Upper lobe of right lung (tissue), 1 donor: ENCODE measurements around the gene KCTD5. TPM values are rescaled to one million over a fixed set of nuclear protein-coding genes. Genes with fewer than 3 reads are reported as not detected.
"Not testable (repeated sequence)": the region's sequence is repeated elsewhere in the genome, so short reads cannot be mapped to it uniquely, and the experiment has no call there.

ENCODE experiments used
- ATAC-seq: fragments of 200-7000 bp; cut with Tn5 transposase; one replicate; pipeline ENCODE4 v1.9.1; 2020; ENCODE audit warnings: mild to moderate bottlenecking, moderate library complexity
- DNase-seq: peaks from one replicate; pipeline ENCODE4 v3.0.0-alpha.2; 2020
- H3K27ac ChIP-seq: fragments of 200-600 bp; one replicate; pipeline ENCODE4 v1.8.0; 2022
- H3K27me3 ChIP-seq: fragments of 200-600 bp; one replicate; pipeline ENCODE4 v1.8.0; 2022; ENCODE audit warnings: mild to moderate bottlenecking
- H3K36me3 ChIP-seq: fragments of 200-600 bp; one replicate; pipeline ENCODE4 v1.8.0; 2022
- H3K4me1 ChIP-seq: fragments of 200-600 bp; one replicate; pipeline ENCODE4 v1.8.0; 2022
- H3K4me3 ChIP-seq: fragments of 200-600 bp; one replicate; pipeline ENCODE4 v1.8.0; 2022; ENCODE audit warnings: mild to moderate bottlenecking
- H3K9me3 ChIP-seq: fragments of 200-600 bp; one replicate; pipeline ENCODE4 v1.8.0; 2022
- intact Hi-C: fragments of 100-400 bp; cut with DNase I; formaldehyde crosslinking; loops from one replicate; pipeline ENCODE4 v1.11.0; 2022
- total RNA-seq: library from RNA; stranded (reverse); fragmentation: NEBNext Ultra II Directional; extraction: Animal tissue kit (Norgen Biotek cat#: 25700); gene quantifications from one replicate; pipeline ENCODE4 v1.2.1, GENCODE V29; 2021
- TF ChIP-seq, protein P1 (sequence below): fragments of 200-600 bp; IDR thresholded peaks from one replicate; pipeline ENCODE4 v1.8.0; 2022; ENCODE audit warnings: antibody characterized with exemption
- donor health status: DM: no; HTN: yes; CAD: no; lungs with severe emphysema.

The KCTD5 gene
- total RNA-seq, 1 donor from 2014 or later: 23.8 TPM

DNA sequence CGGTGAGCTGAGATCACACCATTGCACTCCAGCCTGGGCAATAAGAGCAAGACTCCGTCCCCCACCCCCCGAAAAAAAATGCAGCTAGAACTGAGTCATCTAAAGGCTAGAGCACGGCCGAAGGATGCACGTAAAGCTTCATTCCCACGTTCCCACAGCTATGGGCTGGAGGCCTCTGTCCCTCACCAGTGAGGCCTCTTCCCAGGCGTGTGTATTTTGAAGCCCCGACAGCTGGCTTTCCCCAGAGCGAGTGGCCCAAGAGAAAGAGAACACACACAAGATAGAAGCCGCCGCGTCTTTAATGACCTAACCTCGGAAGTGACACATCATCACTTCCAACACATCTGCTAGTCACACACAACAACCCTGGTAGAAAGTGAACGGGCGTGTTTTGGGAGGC, 6.6 kb upstream of the KCTD5 start:
- ATAC-seq (no peak), DNase-seq (no peak)
- intact Hi-C loops: no loop called here
- no peaks in the 10 kb centered on the region for H3K9me3 ChIP-seq
- peaks cover 12% of the 10 kb centered on the region for H3K4me1 ChIP-seq
- no peaks in the 10 kb centered on the region for H3K36me3 ChIP-seq
- no peak overlapping the region for H3K27ac ChIP-seq
- TF ChIP-seq, protein P1, sequence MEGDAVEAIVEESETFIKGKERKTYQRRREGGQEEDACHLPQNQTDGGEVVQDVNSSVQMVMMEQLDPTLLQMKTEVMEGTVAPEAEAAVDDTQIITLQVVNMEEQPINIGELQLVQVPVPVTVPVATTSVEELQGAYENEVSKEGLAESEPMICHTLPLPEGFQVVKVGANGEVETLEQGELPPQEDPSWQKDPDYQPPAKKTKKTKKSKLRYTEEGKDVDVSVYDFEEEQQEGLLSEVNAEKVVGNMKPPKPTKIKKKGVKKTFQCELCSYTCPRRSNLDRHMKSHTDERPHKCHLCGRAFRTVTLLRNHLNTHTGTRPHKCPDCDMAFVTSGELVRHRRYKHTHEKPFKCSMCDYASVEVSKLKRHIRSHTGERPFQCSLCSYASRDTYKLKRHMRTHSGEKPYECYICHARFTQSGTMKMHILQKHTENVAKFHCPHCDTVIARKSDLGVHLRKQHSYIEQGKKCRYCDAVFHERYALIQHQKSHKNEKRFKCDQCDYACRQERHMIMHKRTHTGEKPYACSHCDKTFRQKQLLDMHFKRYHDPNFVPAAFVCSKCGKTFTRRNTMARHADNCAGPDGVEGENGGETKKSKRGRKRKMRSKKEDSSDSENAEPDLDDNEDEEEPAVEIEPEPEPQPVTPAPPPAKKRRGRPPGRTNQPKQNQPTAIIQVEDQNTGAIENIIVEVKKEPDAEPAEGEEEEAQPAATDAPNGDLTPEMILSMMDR: no peak
- H3K4me3 ChIP-seq: no peak overlapping the region
- no peaks in the 10 kb centered on the region for H3K27me3 ChIP-seq

DNA sequence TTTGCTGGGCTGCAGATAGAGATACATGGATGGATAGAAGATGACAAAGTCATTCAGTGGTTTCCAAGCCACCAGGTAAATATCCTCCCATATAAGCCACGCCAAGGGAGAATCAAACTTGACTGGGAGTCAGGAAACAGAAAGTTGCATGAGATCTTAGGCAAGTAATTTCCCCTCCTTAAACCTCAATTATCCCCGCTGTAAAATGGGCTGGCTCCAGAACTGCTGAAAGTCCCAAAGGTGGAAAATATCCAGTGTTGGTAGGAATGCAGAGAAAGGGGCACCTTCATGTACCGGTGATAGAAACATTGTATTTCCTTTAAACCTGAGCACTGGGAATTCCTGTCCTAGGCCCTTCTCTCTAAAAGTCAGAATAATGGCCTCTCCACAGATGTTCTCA, 5.4 kb upstream of the KCTD5 start:
- H3K27ac ChIP-seq, H3K4me3 ChIP-seq, intact Hi-C loops, H3K27me3 ChIP-seq, ATAC-seq, DNase-seq, H3K36me3 ChIP-seq, H3K9me3 ChIP-seq: not testable (repeated sequence)
- peaks cover 17% of the 10 kb centered on the region for H3K4me1 ChIP-seq

DNA sequence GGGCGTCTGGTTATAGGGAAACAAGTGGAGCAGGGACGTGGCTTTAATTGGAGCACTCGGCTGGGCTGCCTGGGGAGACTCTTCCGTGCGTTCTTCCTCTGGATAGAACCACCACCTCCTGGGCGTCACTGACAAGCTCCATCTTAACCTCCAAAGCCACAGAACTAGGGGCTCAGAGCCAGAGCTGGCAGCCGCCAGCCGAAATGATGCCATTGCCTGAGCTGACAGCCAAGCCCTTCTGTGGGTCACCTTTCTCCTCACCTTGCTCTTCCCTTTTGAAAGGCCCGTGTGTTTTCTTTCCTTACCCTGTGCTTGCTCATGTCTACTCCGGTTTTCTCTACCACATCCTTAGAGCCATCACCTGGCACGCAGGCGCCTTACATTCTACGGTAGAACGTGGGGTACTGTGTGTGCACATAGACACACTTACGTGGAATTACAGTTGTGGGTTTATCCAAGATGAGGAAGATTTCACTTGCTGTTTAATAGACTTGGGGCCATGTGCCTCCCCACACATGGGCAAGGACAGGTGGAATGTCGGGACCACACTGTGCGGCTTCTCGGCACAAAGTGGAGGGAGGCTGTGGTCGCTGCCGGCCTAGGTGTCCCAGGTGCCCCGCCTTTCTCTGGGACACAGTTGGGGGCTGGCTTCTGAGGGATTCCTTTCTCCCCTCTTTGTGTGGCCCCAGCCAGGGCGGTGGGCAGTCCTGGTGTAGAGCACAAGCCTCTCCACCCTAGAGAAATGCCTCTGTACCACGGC, 3.9 kb upstream of the KCTD5 start:
- H3K36me3 ChIP-seq, H3K4me3 ChIP-seq, DNase-seq, ATAC-seq, H3K27me3 ChIP-seq, H3K9me3 ChIP-seq, H3K27ac ChIP-seq, intact Hi-C loops: not testable (repeated sequence)
- peaks cover 13% of the 10 kb centered on the region for H3K4me1 ChIP-seq

DNA sequence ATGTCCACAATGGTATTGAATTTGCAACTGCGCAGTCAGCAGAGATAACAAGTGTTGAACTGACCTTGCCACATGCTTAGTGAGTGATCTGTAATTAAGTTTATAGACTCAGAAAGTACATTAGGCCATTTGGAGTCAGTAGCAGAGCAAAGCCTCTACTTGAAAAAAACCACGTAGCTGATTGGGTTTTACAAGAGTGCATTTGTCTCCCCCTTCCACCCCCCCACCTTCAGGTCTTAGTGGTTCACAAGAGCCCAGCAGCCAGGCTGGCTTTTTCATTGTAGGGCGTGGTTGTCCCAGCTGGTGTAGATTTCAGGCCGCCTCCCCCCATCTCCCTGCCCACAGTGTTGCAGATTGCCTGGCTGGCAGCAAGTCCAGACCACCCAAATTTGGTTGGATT, 2.4 kb upstream of the KCTD5 start:
- intact Hi-C loops, H3K4me1 ChIP-seq, H3K9me3 ChIP-seq, H3K27me3 ChIP-seq, H3K4me3 ChIP-seq, H3K27ac ChIP-seq, ATAC-seq, DNase-seq, H3K36me3 ChIP-seq: not testable (repeated sequence)

DNA sequence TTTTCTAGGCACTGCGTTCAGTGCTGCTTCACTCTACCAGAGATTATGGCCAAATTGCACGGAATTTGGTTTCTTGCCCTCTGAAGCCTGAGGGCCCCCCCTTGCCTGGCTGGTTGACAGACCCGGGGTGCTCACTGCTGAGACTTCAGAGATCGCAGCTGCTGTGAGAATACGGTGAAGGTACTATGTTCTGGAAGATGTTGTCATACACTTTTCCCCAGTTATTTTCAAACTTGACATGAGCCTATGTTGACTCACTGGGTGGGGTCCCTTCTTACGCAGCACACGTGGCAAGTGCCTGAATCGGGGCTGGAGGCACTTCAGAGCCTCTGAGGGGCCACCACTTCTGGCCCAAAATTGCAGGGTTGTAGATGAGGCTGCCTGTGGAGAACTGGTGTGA, 2.0 kb upstream of the KCTD5 start:
- intact Hi-C loops, H3K27ac ChIP-seq, DNase-seq: not testable (repeated sequence)

DNA sequence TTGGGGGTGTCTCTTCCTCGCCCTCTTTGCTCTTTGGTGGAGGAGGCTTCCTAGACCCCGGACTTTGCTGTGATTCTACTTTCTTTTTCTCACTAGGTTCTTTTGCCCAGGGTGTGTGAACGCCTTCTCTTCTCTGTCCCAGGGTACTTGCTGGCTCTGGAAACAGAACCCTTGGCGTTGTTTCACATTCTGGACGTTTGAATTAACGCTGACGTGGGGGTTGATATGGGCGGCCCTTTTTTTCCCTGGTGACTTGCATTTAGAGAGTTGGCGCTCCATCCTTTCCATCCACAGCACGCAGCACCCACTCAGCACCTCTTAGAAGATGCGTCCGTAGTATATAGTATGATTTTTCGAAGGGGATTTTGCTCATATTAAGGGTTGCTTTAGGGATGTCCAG, 718 bp downstream of the KCTD5 start:
- ATAC-seq, H3K27me3 ChIP-seq, intact Hi-C loops, H3K9me3 ChIP-seq, H3K36me3 ChIP-seq: not testable (repeated sequence)
- Histone ChIP-seq H3K4me1 (peaks cover 18% of the 10 kb centered on the region), H3K4me3 (peak overlapping the region; percentile 99), H3K27ac (peak overlapping the region; percentile 88)
- peak; percentile 5 for DNase-seq

More for the DNA sequence above, 2.0 kb upstream of the KCTD5 start:
- H3K9me3 ChIP-seq, H3K27me3 ChIP-seq, ATAC-seq, H3K4me3 ChIP-seq, H3K36me3 ChIP-seq, H3K4me1 ChIP-seq: not testable (repeated sequence)

DNA sequence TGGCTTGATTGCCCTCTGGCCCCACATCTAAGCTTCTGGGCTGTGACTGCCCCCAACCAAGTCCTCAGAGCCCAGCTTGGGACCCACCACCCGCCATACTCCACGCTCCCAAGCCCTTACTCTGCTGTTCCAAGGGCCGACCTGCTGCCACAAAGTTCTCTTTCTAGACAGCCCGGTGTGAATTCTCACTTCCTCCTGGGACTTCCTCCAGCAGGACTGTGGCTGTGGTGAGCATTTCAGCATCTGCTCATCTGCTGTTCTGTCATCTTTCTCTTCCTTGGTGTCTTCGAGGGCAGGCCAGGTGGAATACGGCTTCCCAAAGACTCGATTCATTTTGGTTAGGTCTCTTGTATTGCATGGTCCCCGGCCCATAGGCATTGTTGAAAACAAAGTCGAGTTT, 3.8 kb downstream of the KCTD5 start:
- H3K27me3 ChIP-seq, DNase-seq, intact Hi-C loops, H3K4me3 ChIP-seq, H3K36me3 ChIP-seq, H3K9me3 ChIP-seq, H3K27ac ChIP-seq: not testable (repeated sequence)
- peak; percentile 9 for ATAC-seq
- peaks cover 23% of the 10 kb centered on the region for H3K4me1 ChIP-seq

DNA sequence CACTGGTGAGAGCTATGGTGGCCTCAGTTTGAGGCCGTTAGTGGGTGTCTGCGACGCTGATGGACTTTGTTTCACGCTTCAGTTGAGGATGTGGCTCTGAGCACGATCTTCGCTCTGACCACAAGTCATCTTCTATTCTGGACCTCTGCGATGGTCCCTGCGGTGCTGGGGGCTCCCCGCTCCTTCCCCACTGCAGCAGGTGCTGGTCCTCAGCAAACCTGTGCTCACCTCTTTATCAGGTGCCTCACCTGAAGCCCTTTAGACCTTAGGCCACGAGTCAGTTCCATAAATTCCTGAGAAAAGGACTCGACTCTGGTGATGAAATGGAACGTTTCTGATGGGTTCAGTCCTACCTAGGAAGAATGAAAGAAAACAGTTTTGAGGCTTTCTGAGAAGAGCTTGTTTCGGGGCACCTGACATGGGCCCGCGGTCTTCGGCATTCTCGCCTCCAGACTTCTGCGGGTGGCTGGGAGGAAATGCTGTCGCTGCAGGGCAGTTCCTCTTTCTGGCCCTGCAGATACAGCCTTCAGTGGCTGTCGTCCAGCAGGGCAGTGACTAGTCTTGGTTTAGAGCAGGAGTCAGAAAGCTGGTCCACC, 4.7 kb downstream of the KCTD5 start:
- no peak overlapping the region for H3K4me3 ChIP-seq
- intact Hi-C loops: no loop called here
- DNase-seq: peak; percentile 81

More for the DNA sequence above, 4.7 kb downstream of the KCTD5 start:
- H3K36me3 ChIP-seq: peaks cover 11% of the 10 kb centered on the region
- TF ChIP-seq, protein P1: no peak
- peak; percentile 52 for ATAC-seq
- H3K4me1 ChIP-seq: peaks cover 22% of the 10 kb centered on the region
- H3K27me3 ChIP-seq: no peaks in the 10 kb centered on the region
- H3K27ac ChIP-seq: no peak overlapping the region
- H3K9me3 ChIP-seq: no peaks in the 10 kb centered on the region
